Measurements from ENCODE around the gene CDC5L.
"Not testable (repeated sequence)": the region's sequence is repeated elsewhere in the genome, so short reads cannot be mapped to it uniquely, and the experiment has no call there.

CDC5L gene

GRCh38 chr6:44387346-44388134 lies at the start of gene CDC5L:
CDC5L (plus strand) TSS chr6:44387706; CDS start chr6:44387824, 118 bp downstream.
- DNase-seq (ENCODE audit: low read depth in 1 of 2, low spot score in 1 of 2) = peak; percentile 64 to 81

GRCh38 chr6:44338228-44339122 lies 49.0 kb upstream of the CDC5L start:
- peak; percentile 21 to 39 for DNase-seq (ENCODE audit: low read depth in 1 of 2, low spot score in 1 of 2)

- no peak for DNase-seq (ENCODE audit: low read depth in 1 of 2, low spot score in 1 of 2)
Measured at GRCh38 chr6:44339301-44339700, 48.2 kb upstream of the CDC5L start.

DNA sequence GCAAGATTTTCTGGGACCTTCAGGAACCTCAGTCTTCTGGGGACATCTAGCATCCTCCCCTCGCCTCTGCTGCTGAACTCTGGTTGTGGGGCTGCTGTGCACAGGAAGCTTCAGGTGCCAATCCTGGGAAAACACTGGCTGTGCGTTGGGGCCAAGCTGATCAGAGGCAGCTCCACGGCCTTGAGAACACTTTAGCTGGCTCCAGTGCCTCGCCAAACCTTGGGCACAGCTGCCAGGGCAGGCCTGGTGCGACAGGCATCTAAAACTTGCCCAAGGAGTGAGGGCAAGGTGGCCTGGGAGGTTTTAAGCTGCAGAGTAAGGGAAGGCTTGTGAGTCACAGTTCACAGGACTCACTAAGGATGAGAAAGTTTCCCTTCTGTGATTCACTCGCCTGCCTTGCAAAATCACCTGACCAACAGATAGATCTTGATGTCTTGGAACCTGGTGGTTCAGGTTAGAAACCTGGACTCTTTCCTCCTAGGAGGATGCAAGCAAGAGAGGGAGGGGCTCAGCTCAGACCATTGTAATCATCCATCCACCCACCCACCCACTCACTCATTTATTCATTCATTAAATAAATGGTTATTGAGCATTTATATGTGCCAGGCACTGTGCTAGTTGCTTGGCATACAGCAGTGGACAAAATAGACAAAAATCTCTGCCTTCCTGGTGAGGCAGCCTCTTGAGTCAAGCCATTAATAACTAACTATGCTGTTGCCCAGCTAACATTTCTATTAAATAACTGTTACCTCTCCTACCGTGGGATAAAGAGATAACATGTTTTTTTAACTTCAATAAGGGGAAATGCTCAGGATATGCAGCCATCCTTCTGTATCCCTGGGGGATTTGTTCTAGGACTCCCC lies 47.5 kb upstream of the CDC5L start:
- no peak for DNase-seq (ENCODE audit: low read depth in 1 of 2, low spot score in 1 of 2)

DNA sequence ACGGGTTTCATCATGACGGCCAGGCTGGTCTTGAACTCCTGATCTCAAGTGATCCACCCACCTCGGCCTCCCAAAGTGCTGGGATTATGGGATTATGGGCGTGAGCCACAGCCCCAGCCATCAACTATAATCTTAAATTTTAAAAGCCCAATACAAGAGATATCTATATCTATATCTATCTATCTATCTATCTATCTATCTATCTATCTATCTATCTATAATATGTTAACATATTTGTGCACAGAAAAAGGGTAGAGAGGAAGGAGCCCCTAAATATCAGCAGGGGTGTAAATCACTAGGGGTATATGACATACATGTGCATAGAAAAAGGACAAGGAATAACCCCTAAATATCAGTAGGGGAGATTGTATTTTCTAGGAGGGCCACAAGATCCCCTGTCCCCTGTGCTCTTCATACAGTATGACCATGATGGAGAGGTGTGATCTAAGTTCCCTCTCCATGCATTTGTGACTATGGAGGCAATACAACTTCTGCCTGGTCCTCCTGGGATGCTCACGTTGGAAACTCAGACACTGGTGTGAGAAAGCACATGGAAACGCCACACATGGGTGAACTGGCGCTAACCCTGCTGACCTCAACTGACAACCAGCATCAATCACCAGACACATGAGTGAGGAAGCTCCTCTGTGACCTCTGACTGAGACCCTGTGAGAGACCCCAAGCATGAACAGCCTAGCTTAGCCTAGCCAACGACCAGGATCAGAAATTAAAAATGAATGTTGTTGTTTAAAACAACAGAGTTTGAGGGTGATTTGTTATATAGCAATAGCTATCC lies 46.2 kb upstream of the CDC5L start:
- DNase-seq (ENCODE audit: low read depth in 1 of 2, low spot score in 1 of 2) = no peak

- no peak for DNase-seq (ENCODE audit: low read depth in 1 of 2, low spot score in 1 of 2)
Measured at GRCh38 chr6:44342052-44342451, 45.5 kb upstream of the CDC5L start.

DNA sequence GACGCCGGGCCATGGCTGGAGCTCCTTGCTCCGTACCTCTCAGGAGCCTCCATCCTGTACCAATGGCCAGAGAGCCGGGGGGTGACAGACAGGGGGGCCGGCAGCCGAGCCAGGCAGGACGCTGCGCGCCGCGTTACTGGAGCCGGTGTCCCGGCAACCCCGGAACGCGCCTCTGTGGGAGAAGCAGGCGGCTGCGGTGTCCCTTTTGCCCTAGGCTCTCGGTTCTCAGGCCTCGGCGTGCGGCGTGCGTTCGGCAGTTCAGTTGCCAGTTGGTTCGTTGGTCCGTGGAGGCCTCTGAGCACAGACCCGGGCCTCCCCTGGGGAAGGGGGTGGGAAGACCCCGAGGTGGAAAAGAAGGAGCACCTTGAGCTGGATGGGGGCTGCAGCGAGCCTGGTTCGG lies 45.0 kb upstream of the CDC5L start, which contains the start of gene SPATS1:
Gene SPATS1, plus strand, starts transcription at position 162 of the 400 bp plus-strand sequence. CDS start 446 bp downstream, outside the sequence.
- DNase-seq (ENCODE audit: low read depth in 1 of 2, low spot score in 1 of 2) = no peak

- not testable (repeated sequence) for DNase-seq (ENCODE audit: low read depth in 1 of 2, low spot score in 1 of 2)
Measured at GRCh38 chr6:44346818-44347217, 40.7 kb upstream of the CDC5L start.

- DNase-seq (ENCODE audit: low read depth in 1 of 2, low spot score in 1 of 2) = no peak
Measured at GRCh38 chr6:44349904-44350649, 37.4 kb upstream of the CDC5L start.

GRCh38 chr6:44350650-44350994 lies 36.9 kb upstream of the CDC5L start:
- not testable (repeated sequence) for DNase-seq (ENCODE audit: low read depth in 1 of 2, low spot score in 1 of 2)

GRCh38 chr6:44352259-44352658 lies 35.2 kb upstream of the CDC5L start:
- DNase-seq (ENCODE audit: low read depth in 1 of 2, low spot score in 1 of 2) = no peak

DNA sequence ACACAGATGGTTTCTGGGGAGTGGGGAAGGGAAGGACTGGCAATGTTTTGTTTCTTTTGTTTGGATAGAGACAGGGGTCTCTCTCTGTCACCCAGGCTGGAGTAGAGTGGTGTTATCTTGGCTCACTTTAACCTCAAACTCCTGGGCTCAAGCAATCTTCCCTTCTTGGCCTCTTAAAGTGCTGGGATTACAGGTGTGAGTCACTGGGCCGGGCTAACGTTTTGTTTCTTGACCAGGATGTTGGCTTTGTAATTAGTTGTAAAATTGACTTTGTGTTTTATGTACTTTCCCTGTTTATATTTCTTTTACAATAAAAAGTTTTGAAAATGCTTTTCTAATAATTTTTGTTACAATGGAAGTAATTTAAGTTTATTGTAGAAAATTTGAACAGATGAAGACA lies 34.2 kb upstream of the CDC5L start:
- no peak for DNase-seq (ENCODE audit: low read depth in 1 of 2, low spot score in 1 of 2)

DNA sequence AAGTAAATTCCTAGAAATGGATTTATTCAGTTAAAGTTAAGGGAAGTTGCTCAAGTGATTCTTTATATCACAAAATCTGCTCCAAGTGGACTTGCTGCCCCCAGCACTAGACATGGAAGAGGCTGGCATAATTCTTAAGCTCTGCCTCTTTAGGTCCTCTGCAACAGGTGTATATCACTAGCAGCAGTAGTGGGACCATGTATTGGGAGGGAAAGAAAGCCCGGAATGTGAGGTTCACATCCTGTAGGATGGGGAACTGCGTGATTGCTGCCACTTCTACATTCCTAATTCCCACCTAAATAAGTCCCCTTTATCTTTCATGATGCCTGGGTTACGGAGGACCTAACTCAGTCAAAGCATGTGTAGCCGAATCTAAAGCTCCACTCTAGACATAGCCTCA lies 31.9 kb upstream of the CDC5L start:
- DNase-seq (ENCODE audit: low read depth in 1 of 2, low spot score in 1 of 2) = no peak

- no peak for DNase-seq (ENCODE audit: low read depth in 1 of 2, low spot score in 1 of 2)
Measured at GRCh38 chr6:44356487-44356886, 31.0 kb upstream of the CDC5L start.

GRCh38 chr6:44359973-44360372 lies 27.5 kb upstream of the CDC5L start:
- no peak for DNase-seq (ENCODE audit: low read depth in 1 of 2, low spot score in 1 of 2)

GRCh38 chr6:44361947-44362346 lies 25.6 kb upstream of the CDC5L start:
- DNase-seq (ENCODE audit: low read depth in 1 of 2, low spot score in 1 of 2) = no peak

- no peak for DNase-seq (ENCODE audit: low read depth in 1 of 2, low spot score in 1 of 2)
Measured at GRCh38 chr6:44363377-44363926, 24.1 kb upstream of the CDC5L start.

- DNase-seq (ENCODE audit: low read depth in 1 of 2, low spot score in 1 of 2) = no peak
Measured at GRCh38 chr6:44366781-44367180, 20.7 kb upstream of the CDC5L start.

DNA sequence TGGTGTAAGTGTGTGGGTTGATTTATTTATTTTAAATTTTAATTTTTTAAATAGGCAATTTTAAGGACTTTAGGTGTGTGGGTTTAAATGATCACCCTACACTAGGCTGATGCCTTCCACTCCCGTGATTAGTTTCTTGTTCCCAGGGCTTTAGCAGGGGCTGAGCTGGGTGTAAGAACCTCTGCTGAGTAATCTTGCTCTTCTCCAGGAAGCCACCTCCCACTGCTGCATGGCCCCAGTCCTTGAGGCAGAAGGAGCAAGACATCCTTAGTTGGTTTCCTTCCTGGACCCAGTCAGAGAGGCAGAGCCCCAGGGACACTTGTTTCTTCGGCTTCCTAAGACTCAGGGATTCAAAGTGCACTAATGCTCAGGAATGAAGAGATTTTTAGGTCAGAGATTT lies 19.8 kb upstream of the CDC5L start:
- no peak for DNase-seq (ENCODE audit: low read depth in 1 of 2, low spot score in 1 of 2)
